ENCODE measurements around the gene AKNA. TPM values are rescaled to one million over a fixed set of nuclear protein-coding genes. Genes with fewer than 3 reads are reported as not detected.

AKNA gene
- total RNA-seq, 1 donor from 2014 or later = 55.0 TPM

DNA sequence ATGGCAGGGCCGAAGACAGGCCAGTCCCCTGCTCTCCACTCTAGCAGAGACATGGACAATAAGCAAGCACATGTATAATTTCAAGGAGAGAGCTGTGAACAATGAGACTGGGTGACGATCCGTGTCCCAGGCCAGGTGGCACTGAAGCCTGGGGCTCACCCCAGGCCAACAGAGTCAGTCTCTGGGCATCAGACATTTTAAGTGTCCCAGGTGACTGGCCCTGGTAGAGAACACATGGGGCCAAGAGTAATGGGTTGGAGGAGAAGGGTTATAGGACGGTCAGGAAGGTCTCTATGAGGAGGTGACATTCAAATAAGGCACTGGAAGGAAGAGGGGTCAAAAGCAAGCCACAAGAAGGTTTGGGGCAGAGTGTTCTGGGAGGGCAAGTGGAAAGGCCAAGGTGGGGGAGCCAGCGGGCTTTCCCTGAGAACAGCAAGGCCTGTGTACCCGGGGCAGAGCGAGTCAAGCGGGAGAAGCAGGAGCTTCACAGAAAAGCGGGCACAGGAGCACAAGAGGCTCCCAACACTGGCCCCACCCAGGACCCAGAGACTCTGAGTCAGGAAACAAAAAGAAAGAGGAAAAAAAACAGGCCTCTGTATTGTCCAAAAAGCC is 1.1 kb upstream of the AKNA start:
- no peak for DNase-seq (ENCODE audit: extremely low spot score in 2 of 2)
- no peaks in the 10 kb centered on the region for H3K27me3 ChIP-seq
- TF ChIP-seq POLR2AphosphoS5 (IDR thresholded peaks at IDR 0.05; ENCODE audit: insufficient read depth in 1 of 2, low read depth in 1 of 2) = no peak
- TF ChIP-seq, protein P1, sequence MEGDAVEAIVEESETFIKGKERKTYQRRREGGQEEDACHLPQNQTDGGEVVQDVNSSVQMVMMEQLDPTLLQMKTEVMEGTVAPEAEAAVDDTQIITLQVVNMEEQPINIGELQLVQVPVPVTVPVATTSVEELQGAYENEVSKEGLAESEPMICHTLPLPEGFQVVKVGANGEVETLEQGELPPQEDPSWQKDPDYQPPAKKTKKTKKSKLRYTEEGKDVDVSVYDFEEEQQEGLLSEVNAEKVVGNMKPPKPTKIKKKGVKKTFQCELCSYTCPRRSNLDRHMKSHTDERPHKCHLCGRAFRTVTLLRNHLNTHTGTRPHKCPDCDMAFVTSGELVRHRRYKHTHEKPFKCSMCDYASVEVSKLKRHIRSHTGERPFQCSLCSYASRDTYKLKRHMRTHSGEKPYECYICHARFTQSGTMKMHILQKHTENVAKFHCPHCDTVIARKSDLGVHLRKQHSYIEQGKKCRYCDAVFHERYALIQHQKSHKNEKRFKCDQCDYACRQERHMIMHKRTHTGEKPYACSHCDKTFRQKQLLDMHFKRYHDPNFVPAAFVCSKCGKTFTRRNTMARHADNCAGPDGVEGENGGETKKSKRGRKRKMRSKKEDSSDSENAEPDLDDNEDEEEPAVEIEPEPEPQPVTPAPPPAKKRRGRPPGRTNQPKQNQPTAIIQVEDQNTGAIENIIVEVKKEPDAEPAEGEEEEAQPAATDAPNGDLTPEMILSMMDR (IDR thresholded peaks at IDR 0.05) = no peak
- no peaks in the 10 kb centered on the region for H3K9me3 ChIP-seq
- H3K4me3 ChIP-seq = peak overlapping the region; percentile 55 to 63
- peaks cover 80% of the 10 kb centered on the region for H3K4me1 ChIP-seq
- H3K27ac ChIP-seq = peak overlapping the region; percentile 87
- intact Hi-C loops (cut with DNase I) = no loop called here
- no peaks in the 10 kb centered on the region for H3K36me3 ChIP-seq

DNA sequence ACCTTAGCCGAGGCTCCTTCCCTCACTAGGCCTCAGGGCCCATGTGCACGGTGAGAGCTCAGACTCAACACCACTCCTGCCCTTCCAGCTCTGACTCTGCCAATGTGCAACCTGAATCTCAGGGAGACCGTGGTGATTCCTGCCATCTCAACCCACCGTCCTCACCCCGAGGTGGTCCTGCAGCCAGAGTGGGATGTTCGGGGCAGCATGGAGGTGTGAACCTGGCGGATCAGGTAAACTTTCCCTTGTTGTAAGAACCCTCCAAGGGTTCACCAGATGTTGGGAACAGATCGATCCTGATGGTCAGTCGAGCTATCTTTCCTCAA is 538 bp upstream of the AKNA start:
- no peak for DNase-seq (ENCODE audit: extremely low spot score in 2 of 2)
- intact Hi-C loops (cut with DNase I) = no loop called here
- H3K4me3 ChIP-seq = peak overlapping the region; percentile 55 to 63

DNA sequence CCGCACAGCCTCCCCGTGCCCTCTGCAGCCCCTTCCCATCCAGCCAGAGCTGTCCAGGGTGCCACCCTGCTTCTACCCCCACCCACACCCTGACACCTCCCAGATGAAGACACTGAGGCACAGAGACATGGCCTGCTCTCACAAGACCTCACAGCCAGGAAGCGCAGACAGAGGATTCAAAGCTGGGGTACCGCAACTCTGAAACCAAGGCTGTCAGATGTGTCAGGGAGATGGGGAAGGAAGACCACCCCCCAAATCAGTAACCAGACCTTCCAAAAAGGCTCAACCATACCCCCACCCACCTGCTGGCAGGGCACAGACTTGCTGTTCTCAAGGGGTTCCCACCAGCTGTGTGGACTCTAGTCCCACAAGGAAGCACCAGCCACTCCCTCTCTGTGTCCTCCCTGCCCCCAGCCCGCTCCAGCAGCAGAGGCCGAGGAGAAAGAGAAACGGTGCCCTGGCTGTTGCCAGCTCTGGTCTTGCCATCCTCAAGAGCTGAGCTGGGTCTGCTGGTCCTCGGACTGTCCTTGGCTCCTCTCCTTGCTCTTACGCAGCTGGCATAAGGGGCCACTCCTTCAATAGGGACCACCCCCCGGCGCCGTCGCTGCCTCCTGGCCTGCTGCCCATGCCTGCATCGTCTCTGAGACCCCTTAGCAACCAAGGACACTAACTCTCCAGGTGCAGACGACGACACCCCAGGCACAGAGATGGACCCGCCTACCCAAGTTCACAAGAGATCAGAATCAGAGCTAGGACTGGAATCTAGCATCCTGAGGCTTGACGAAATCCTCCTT is 699 bp downstream of the AKNA start:
- Histone ChIP-seq H3K27me3 (no peaks in the 10 kb centered on the region), H3K9me3 (no peaks in the 10 kb centered on the region), H3K4me1 (peaks cover 89% of the 10 kb centered on the region), H3K4me3 (peak overlapping the region; percentile 55 to 63), H3K36me3 (no peaks in the 10 kb centered on the region), H3K27ac (peak overlapping the region; percentile 87)
- intact Hi-C loops (cut with DNase I) = no loop called here
- TF ChIP-seq POLR2AphosphoS5 (IDR thresholded peaks at IDR 0.05; ENCODE audit: insufficient read depth in 1 of 2, low read depth in 1 of 2) = no peak
- TF ChIP-seq, protein P1 (IDR thresholded peaks at IDR 0.05) = no peak
- TF ChIP-seq POLR2A (IDR thresholded peaks at IDR 0.05) = no peak
- no peak for DNase-seq (ENCODE audit: extremely low spot score in 2 of 2)

More for the DNA sequence above, 538 bp upstream of the AKNA start:
- no peaks in the 10 kb centered on the region for H3K9me3 ChIP-seq
- peaks cover 86% of the 10 kb centered on the region for H3K4me1 ChIP-seq
- H3K27me3 ChIP-seq = no peaks in the 10 kb centered on the region
- TF ChIP-seq POLR2A (IDR thresholded peaks at IDR 0.05) = no peak
- TF ChIP-seq, protein P1 (IDR thresholded peaks at IDR 0.05) = no peak
- no peak for TF ChIP-seq POLR2AphosphoS5 (IDR thresholded peaks at IDR 0.05; ENCODE audit: insufficient read depth in 1 of 2, low read depth in 1 of 2)
- no peaks in the 10 kb centered on the region for H3K36me3 ChIP-seq
- peak overlapping the region; percentile 87 for H3K27ac ChIP-seq

DNA sequence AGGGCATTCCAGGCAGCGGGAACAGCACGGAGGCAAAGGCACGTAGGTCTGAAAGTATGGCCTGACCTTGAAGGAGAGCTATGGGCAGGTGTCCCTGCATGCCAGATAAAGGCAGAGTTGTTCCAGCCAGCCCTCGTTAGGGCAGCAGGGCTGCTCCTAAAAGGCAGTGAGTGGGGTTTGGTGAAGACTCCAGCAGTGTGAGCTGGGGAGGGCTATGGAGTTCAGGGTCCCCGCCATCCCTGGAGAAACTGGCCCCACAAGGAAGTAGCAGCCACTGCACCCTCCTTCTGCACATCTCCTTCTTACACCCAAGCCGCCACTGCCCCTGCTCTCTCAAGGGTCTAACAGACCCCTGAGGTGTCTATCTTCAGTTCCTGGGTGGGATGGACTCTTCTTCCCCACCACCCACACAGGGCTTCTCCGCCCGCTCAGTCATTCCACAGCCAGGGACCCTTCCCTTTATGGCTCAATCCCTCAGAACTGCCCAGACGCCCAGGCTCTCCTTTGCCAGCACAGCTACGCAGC is 1.4 kb downstream of the AKNA start:
- H3K36me3 ChIP-seq = no peaks in the 10 kb centered on the region
- H3K27me3 ChIP-seq = no peaks in the 10 kb centered on the region
- peak overlapping the region; percentile 55 to 63 for H3K4me3 ChIP-seq
- H3K27ac ChIP-seq = peak overlapping the region; percentile 87
- peaks cover 90% of the 10 kb centered on the region for H3K4me1 ChIP-seq
- DNase-seq (ENCODE audit: extremely low spot score in 2 of 2) = no peak
- TF ChIP-seq POLR2AphosphoS5 (IDR thresholded peaks at IDR 0.05; ENCODE audit: insufficient read depth in 1 of 2, low read depth in 1 of 2) (no peak), POLR2A (IDR thresholded peaks at IDR 0.05) (no peak)
- TF ChIP-seq, protein P1 (IDR thresholded peaks at IDR 0.05) = no peak
- intact Hi-C loops (cut with DNase I) = no loop called here
- no peaks in the 10 kb centered on the region for H3K9me3 ChIP-seq

Measured in vagina (tissue), 2 donors.